ENCODE results near the gene POLDIP2.
"Not testable (repeated sequence)": the region's sequence is repeated elsewhere in the genome, so short reads cannot be mapped to it uniquely, and the experiment has no call there.

Gene POLDIP2

GRCh38 chr17:28364665-28365363 lies 7.5 kb upstream of the POLDIP2 start, which contains the start of gene SEBOX:
Gene SEBOX (minus strand): TSS chr17:28365199. CDS start chr17:28365151, 48 bp downstream.
- DNase-seq, result no peak

DNA sequence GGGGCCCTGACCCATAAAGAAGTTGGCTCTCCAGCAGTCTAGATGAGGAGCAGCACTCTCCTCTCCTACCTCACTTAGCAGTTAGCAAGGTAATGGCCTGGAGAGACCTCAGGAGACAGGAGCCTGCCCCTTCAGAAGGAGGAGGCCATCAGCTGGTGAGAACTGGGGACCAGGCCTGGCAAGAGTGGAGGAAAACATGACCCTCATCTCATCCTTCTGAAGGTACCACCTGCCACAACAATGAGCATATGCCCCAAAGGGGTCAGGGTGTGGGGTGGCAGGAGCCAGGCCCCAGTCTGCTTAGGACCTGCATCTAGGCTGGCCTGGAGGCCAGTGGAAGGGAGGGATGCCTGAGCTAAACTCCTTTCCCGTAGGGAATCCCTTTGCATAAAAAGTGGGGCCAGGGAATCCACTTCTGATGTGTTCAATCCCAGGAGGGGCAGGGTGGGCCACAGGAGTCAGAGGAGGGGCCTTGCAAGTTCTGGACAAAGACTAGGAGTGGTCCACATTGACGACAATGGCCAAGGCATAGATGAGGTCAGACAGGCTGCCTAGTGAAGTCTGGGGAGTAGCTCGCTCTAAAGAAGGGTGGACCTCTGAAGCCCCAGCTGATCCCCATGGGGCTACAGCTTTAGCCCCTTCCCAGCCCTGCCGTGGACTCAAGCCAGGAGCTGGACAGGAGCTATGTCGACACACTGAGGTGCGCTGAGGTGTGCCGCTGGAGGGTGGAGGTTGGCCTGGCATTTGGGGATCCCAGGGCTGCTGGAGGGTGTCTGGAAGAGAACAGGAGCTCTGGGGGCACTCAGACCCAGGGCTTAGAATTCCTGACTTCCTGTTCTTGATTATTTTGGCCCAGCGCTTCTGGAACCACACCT lies 6.7 kb upstream of the POLDIP2 start:
- DNase-seq, result no peak

DNA sequence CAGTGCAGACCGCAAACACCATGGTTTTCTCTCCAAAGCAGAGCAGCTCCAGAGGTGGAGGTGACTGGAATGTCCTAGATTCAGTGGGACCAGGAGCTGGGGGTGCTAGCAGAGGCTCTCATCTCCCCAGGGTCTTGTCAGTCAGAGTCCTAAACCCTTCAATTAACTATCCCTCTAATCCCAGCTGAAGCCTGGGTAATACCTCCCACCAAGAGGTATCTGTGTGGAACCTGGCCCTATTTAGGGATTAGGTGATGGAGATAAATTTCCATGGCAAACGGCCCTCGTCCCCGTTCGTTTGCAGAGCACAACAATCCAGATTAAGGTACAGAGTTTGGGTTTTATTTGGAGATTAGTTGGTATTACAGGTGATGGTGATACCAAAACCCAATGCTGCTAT lies 5.9 kb upstream of the POLDIP2 start:
- no peak for DNase-seq

- no peak for DNase-seq
These were observed 522 bp upstream of the POLDIP2 start for GRCh38 chr17:28357901-28358197.

DNA sequence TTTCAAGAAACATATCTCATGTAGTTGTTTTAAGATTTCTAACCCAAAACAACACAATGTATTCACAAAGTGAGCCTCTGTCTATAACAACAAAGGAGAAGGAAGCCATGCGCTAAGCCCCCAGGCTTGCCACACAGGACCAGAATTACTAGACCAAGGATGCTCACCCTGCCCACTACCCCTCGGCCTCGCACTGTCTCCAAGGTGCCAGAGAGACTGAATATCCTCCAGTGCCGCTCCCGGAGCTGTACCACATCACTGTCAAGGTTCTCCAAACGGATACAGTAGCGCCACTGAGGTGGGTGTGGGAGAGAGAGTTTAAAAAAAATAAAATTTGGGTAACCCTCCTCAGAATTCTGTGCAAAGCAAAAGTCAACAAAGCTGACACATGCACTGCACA lies 7.1 kb downstream of the POLDIP2 start:
- no peak for DNase-seq

DNA sequence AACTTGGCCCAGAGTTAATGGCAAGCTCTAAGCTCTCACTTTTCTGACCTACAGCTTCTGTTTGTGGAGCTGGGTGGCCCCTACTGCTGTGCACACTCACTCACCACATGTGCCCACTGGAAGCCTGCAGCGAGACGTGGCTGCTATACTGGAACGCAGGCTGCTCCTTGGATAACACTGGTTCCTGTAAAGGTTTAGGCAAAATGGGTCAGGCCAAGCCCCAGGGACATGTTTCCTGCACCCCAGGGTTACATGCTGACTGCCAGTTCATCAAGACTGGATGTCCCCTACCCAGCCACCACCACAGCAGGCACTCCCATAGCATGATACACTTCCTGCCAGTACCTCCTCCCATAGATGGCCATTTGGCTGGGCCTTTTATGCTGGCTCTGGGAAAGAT lies 8.3 kb downstream of the POLDIP2 start:
- DNase-seq, result no peak

- no peak for DNase-seq
These were observed 10.0 kb downstream of the POLDIP2 start for GRCh38 chr17:28347261-28347891.

DNA sequence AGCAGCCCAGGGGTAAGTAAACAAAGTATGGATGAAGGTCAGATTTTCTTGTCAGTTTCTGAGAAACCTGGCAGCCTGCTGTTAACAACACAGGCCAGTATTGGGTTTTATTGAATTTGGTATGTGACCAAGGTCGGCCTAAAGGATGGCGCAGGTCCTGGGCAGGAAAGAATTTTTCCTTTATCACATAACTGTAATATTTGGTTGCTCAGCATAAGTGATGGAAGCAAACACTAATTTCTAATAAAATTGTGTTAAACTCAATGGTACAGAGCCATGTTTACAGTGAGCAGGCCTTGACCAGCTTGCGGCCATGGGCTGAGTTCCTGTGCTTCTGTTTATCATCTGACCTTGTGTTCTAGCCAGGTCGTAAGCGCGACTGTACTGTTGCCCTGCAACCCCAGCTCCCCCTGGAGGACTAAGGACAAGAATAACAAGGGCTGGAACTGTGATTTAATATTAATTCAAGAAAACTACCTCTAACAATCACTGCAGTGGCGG lies 10.5 kb downstream of the POLDIP2 start:
- DNase-seq, result no peak

DNA sequence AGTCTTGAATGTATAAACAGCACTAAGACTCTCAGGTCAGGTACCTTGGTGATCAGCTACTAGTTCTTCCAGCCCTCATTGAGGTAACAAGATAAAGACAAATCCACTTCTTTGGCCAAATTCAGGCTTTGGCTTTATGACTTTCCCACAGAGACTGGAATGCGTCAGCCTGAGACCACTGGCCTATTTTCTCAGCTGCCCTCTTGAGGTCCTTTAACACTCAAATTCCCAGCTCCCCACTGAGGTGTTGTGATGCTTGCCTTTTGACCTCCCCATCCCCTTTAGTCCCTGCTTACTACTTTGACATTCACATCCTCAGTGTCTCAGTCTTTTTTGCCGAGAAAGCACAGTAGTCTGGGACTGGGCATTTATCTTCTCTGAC lies 11.1 kb downstream of the POLDIP2 start:
- DNase-seq, result no peak

- DNase-seq, result no peak
These were observed 11.7 kb downstream of the POLDIP2 start for GRCh38 chr17:28345419-28346198.

DNA sequence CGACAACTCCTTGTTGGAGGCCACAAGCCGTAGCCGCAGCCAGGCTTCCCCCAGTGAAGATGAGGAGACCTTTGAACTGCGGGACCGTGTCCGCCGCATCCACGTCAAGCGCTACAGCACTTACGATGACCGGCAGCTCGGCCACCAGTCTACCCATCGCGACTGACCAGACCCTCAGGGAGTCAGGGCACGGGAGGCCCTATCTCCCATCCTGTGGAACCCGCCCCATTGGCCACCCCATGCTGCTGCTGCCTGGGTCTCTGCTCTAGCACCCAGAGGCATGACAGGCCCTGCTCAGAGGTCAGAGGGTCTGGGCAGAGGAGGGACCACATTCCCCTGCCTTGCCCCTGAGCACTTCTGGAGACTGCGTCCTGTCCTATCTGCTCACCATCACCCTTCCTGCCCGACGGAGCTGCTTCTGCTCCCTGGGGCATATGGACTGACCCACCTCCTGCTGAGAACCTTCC lies 12.9 kb downstream of the POLDIP2 start:
- no peak for DNase-seq

DNA sequence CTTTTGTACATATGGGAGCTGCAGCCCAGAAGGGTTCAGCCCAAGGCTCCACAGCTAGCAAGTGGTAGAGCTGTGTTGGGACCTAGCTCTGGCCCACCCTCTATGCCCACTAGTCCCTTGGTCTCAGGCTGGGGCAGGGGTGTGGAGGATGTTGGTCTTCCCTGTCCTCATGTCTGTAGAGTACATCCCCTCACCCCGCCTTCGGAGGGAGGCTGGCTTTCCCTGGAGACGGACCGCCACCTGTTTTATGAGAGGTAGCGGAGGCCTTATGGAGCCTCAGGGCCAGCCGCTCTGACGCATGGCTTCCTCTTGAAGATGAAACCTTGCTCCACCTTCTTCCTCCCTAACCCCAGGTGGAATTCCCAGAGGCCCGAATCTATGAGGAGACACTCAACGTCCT lies 13.3 kb downstream of the POLDIP2 start:
- DNase-seq, result no peak

GRCh38 chr17:28343491-28343932 lies 13.8 kb downstream of the POLDIP2 start:
- no peak for DNase-seq

- DNase-seq, result no peak
These were observed 15.0 kb downstream of the POLDIP2 start for GRCh38 chr17:28342313-28342712.

GRCh38 chr17:28341516-28341915 lies 15.8 kb downstream of the POLDIP2 start:
- DNase-seq, result no peak

DNA sequence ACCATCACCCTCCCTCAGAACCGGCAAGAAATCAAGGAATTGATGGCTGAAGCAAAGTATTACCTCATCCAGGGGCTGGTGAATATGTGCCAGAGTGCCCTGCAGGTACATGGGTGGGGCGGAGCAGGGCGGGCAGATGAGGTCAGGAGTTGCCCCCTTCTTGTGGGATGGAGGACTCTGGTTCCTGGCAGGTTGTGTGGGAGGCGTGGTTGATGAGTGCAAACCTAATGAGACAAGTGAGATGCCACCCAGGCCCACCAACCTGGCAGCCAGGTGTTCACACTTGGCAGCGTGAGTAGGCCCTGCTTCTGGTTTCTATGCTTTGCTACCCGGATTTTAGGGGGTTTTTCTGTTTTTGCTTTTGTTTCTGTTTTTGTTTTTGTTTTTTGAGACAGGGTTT lies 17.0 kb downstream of the POLDIP2 start:
- no peak for DNase-seq

- DNase-seq, result no peak
These were observed 17.9 kb downstream of the POLDIP2 start for GRCh38 chr17:28339431-28339830.

DNA sequence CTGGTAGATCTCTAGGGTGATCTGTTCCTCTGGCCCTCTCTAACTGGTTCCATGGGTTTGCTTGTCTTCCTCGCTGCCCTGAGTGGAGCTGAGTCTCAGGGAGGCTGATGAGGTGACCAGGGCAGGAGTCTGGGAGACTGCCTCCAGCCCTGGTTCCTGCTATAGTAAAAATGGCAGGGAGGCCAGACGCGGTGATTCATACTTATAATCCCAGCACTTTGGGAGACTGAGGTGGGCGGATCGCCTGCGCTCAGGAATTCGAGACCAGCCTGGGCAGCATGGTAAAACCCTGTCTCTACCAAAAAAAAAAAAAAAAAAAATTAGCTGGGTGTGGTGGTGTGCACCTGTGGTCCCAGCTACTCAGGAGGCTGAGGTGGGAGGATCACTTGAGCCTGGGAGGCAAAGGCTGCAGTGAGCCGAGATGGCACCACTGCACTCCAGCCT lies 18.5 kb downstream of the POLDIP2 start:
- not testable (repeated sequence) for DNase-seq

DNA sequence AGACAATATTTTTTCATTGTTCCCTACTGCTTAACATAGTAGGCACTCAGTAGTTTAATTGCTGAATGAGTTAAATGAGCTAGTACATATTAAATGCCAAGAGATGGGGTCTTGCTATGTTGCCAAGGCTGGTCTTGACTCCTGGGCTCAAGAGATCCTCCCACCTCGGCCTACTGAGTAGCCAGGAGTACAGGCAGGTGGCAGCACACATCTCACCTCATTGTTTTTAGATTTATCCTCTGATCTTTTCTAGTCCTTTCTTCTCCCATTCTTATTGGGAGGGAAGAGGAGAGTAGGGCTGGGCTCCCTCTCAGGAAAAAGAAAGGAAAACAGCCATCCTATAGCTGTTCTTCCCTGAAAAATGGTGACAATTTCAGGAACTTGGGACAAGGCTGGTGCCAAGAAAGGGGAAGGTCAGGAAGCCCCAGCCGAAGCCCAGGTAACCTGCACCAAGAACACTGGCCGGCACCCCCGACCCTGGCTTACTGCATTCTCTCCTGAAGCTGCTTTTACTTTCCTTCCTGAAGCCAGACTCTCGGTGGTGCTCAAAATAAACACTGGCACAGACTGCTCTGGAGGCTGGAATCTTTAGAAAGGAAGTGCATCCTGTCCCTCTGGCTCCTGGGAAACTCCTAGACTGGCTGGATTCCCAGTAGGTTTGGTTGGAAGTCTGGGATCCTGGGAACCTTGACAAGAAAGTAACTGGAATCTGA lies 19.1 kb downstream of the POLDIP2 start:
- DNase-seq, result no peak

DNA sequence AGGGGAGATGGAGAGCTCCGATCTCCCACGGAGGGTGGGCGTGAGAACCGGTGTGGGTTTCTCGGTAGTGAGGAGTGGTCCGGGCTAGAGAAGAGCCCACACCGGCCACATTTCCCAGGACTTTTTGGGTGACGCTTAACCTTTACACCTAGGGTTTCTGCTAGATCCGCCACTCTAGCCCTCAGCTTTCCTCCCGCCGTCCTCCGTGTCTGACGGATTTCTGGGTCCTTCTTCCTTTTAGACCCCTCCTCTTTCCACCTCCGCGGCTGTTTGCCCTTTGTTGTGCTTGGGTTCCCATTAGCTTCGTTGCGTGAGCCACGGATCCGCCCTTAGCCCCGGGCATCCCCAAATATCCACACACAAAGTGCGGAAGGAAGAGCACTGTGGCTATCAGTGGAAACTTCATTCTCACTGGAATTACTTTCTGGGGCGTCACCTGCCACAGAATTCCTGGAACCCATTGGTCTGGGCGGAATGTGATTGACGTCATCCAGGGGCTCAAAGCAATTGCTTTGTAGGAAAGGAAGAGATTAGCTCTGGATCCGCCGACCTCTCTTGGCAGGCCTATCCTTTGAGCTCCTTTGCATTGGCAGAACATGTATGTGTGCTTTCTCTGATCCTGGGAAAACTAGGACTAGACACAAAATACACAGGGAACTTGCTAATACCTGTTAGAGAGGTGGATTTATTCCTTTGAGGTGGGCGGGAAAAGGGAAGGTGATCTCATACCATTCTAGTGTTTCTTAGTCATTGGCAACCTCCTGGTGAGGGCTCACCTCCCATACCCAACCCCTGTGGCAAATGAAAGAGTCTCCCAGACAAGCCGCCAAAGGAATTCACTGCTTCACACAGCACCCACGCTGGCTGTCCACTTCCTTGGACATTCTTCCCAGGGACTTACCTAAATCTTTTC lies 21.1 kb downstream of the POLDIP2 start:
- peak; percentile 45 for DNase-seq

All from SHP77 treated with DMSO at 0.1 percent for 48 hours (cell line).